ENCODE data around the gene MYO3B. TPM values are rescaled to one million over a fixed set of nuclear protein-coding genes. Genes with fewer than 3 reads are reported as not detected.

The MYO3B gene
- total RNA-seq, 1 experiment from 2014 or later, result 0.63 TPM

GRCh38 chr2:170206805-170207407 is 29.0 kb downstream of the MYO3B start:
- Histone ChIP-seq H3K14ac (ENCODE audit: insufficient read depth, low read length) (no peak overlapping the region), H3K23ac (ENCODE audit: insufficient read length, low read depth, low read length) (no peak overlapping the region), H4K8ac (replicated peaks; ENCODE audit: insufficient read length, low read depth, low read length) (no peak overlapping the region), H3K4me1 (ENCODE audit: insufficient read depth, low read length) (no peaks in the 10 kb centered on the region), H2BK20ac (ENCODE audit: low read depth, low read length, poor library complexity, severe bottlenecking) (no peak overlapping the region), H2BK15ac (ENCODE audit: low read depth, low read length) (no peak overlapping the region), H4K91ac (ENCODE audit: insufficient read length, low read depth, low read length) (no peak overlapping the region), H3T11ph (ENCODE audit: low read length) (no peak overlapping the region), H3K27me3 (ENCODE audit: insufficient read depth, low read length) (no peaks in the 10 kb centered on the region), H2AK5ac (ENCODE audit: insufficient read length, low read length) (no peak overlapping the region), H4K20me1 (ENCODE audit: control insufficient read depth, insufficient read depth, insufficient read length) (no peaks in the 10 kb centered on the region), H3K9me3 (ENCODE audit: control insufficient read depth, low read depth, low read length) (no peaks in the 10 kb centered on the region), H3K56ac (ENCODE audit: insufficient read length, low read depth, low read length) (no peak overlapping the region), H3K18ac (ENCODE audit: insufficient read length, low read depth, low read length) (no peak overlapping the region), H2AFZ (ENCODE audit: low read length) (no peak overlapping the region), H2BK12ac (ENCODE audit: insufficient read length, low read depth, low read length) (no peak overlapping the region), H3K27ac (ENCODE audit: insufficient read length, low read depth, low read length) (no peak overlapping the region), H3K9ac (ENCODE audit: extremely low read depth, insufficient read length, low read length) (no peak overlapping the region), H3K79me2 (ENCODE audit: insufficient read depth, low read length) (no peaks in the 10 kb centered on the region), H4K5ac (ENCODE audit: insufficient read length, low read depth, low read length) (no peak overlapping the region), H2BK120ac (ENCODE audit: low read depth, low read length, poor library complexity, severe bottlenecking) (no peak overlapping the region), H3K4ac (ENCODE audit: low read depth, low read length) (no peak overlapping the region), H2BK5ac (ENCODE audit: insufficient read length, low read length) (no peak overlapping the region), H3K79me1 (ENCODE audit: insufficient read depth, low read depth, low read length, poor library complexity, severe bottlenecking) (no peaks in the 10 kb centered on the region), H3K4me2 (ENCODE audit: insufficient read depth, insufficient read length, low read length) (no peak overlapping the region), H3K23me2 (ENCODE audit: insufficient read length, low read depth, low read length, poor library complexity, severe bottlenecking) (no peaks in the 10 kb centered on the region)
- H3K27me3 Mint-ChIP-seq (ENCODE audit: low read depth), result no peaks in the 10 kb centered on the region
- H3K9me3 Mint-ChIP-seq, result peaks cover 18 to 19% of the 10 kb centered on the region in 2 experiments
- no peak for DNase-seq
- WGBS (ENCODE audit: extremely low coverage, insufficient read length, low lambda C conversion rate), result no CpG with 5 or more reads among the region's 3 CpGs
- no peak overlapping the region for H3K27ac Mint-ChIP-seq
- TF ChIP-seq CTCF (conservative IDR thresholded peaks at IDR 0.05), result no peak
- no peak overlapping the region for H3K4me3 Mint-ChIP-seq
- H3K4me1 Mint-ChIP-seq, result peaks cover 6 to 11% of the 10 kb centered on the region in 2 experiments; a peak in 3 of 4 replicates
- peaks cover 16 to 35% (median 23%) of the 10 kb centered on the region in 3 experiments for H3K36me3 Mint-ChIP-seq (ENCODE audit: insufficient read depth in 1 of 3, low read depth in 3 of 3)

Measured in H9 (cell line).